Epithelial cell of esophagus (primary cell): ENCODE results near the gene TM2D1.
"Not testable (repeated sequence)": the region's sequence is repeated elsewhere in the genome, so short reads cannot be mapped to it uniquely, and the experiment has no call there.

Experiments used
- DNase-seq: peaks from one replicate; pipeline ENCODE4 v3.0.0; 2010; ENCODE audit warnings: low read depth
- H3K4me3 ChIP-seq: 2 replicates; pipeline ENCODE4 v1.5.1; 2011; ENCODE audit warnings: mild to moderate bottlenecking, low read length, control low read depth
- TF ChIP-seq, protein P1 (sequence below): IDR thresholded peaks from 2 replicates; pipeline ENCODE4 v1.5.1; 2011; ENCODE audit warnings: low read depth, mild to moderate bottlenecking, low read length, control low read depth, inconsistent platforms; ENCODE audit not compliant: insufficient read depth; ENCODE audit errors: missing control alignments

TM2D1 gene

DNA sequence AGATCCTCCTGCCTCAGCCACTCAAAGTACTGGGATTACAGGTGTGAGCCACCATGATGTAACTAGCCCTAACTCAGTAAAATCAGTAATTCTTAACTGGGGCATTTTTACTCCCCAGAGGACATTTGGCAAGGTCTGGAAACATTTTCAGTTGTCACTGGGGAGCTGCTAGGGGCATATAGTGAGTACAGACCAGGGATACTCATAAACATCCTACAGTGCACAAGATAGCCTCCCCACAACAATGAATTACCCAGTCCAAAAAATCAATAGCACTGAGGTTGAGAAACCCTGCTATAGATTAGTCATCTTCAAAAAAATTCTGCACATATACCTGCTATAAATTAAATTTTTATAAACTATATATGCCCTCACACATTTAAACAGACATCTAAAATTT is 13.0 kb downstream of the TM2D1 start:
- no peak overlapping the region for H3K4me3 ChIP-seq
- TF ChIP-seq, protein P1, sequence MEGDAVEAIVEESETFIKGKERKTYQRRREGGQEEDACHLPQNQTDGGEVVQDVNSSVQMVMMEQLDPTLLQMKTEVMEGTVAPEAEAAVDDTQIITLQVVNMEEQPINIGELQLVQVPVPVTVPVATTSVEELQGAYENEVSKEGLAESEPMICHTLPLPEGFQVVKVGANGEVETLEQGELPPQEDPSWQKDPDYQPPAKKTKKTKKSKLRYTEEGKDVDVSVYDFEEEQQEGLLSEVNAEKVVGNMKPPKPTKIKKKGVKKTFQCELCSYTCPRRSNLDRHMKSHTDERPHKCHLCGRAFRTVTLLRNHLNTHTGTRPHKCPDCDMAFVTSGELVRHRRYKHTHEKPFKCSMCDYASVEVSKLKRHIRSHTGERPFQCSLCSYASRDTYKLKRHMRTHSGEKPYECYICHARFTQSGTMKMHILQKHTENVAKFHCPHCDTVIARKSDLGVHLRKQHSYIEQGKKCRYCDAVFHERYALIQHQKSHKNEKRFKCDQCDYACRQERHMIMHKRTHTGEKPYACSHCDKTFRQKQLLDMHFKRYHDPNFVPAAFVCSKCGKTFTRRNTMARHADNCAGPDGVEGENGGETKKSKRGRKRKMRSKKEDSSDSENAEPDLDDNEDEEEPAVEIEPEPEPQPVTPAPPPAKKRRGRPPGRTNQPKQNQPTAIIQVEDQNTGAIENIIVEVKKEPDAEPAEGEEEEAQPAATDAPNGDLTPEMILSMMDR, result no peak
- DNase-seq, result no peak

DNA sequence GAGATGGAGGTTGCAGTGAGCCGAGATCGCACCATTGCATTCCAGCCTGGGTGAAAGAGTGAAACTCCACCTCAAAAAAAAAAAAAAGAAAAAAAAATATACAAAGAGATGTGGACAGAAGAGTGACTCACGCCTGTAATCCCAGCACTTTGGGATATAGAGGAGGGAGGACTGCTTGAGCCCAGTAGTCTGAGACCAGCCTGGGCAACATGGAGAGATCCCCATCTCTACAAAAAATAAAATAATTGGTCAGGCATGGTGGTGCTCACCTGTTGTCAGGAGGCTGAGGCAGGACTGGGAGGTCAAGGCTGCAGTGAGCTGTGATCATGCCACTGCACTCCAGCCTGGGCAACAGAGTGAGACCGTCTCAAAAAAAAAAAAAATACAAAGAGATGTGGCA is 13.7 kb downstream of the TM2D1 start:
- not testable (repeated sequence) for H3K4me3 ChIP-seq
- DNase-seq, result peak; percentile 45

DNA sequence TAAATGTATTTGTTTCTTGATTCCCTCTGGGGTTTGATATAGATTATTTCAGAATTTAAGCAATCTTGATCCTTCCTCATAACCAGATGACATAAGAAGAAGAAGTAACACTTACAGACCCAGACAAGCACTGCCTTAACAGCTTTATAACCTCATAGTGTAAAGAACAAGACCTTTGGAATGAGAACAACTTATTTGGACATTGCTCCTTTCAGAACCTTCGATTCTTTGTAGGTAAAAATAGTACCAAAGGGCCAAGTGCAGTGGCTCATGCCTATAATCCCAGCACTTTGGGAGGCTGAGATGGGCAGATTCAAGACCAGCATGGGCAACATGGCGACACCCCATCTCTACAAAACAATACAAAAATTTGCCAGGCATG is 15.0 kb downstream of the TM2D1 start:
- H3K4me3 ChIP-seq, result no peak overlapping the region
- TF ChIP-seq, protein P1, result no peak
- no peak for DNase-seq

GRCh38 chr1:61708953-61709907 is 15.7 kb downstream of the TM2D1 start:
- TF ChIP-seq, protein P1, result no peak
- DNase-seq, result no peak
- H3K4me3 ChIP-seq, result no peak overlapping the region

DNA sequence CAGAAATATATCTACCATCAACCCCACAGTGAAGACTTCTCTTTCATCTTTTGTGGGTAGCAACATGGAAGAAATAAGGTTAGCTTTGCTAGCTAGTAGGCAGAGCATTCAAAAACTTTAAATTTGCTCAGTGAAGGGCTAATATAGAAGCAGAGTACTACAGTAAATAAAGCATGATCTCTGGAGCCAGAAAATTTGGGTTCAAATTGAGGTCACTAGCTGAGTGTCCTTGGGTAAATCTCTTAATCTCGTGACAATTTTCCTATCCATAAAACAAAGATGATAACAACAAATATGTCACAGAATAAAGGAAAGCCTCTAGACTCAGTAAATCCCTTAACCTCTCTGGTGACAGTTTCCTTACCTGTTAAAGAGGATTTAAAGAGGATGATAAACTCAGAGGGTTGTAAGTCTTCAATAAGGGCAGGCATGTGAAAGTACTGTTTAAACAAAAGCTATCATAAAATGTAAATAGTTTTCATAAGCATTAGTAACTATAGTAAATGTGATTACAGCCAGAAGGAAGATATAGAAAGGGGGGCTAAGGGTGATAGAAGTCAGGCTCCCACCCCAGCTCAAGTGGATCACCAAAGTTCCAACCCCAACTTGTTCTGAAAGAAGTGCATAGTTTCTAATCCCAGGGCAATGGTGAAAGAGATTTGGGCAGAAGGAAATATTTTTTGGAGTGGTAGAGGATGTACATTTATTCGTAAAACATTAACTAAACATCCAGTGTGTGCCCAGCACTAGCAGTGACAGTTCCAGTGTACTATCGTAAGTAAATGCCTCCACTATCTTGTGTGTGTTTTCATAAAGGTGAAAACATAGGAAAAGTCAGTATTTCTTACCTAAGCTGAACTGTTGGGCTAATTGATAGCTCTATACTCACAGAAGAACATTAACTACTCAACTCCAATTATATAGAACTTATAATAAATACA is 24.8 kb downstream of the TM2D1 start:
- no peak for DNase-seq
- H3K4me3 ChIP-seq, result no peak overlapping the region
- TF ChIP-seq, protein P1, result no peak

DNA sequence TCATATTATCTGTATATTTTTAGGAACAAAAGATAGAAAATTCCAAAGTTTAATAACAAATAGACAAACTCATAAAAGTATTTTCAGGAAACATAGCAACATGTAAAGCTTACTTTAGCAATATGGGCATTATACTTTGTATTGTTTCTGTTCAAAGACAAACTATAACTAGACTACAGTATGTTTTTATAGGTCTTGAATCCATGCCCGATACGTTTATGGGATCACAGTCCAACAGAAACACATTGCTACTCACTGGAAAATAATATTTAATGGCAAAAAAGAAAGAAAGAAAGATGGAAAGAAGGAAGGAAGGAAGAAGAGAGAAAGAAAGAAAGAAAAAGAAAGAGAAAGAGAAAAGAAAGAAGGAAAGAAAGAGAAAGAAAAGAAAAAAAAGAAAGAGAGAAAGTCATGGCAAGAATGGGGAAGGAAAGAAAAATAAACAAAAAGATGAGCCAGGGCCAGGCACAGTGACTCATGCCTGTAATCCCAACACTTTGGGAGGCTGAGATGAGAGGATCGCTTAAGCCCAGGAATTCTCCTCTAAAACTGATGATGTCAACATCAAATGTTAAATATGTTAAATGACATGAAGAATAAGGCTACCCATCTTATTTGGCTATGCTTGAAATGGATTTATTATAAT is 32.7 kb downstream of the TM2D1 start:
- TF ChIP-seq, protein P1, result no peak
- peak; percentile 37 for DNase-seq
- no peak overlapping the region for H3K4me3 ChIP-seq

GRCh38 chr1:61687901-61688300 is 37.0 kb downstream of the TM2D1 start:
- peak; percentile 78 for DNase-seq
- TF ChIP-seq, protein P1, result no peak
- H3K4me3 ChIP-seq, result no peak overlapping the region
